Naive B cell (primary cell): ENCODE measurements around the gene GPRIN3. TPM values are rescaled to one million over a fixed set of nuclear protein-coding genes. Genes with fewer than 3 reads are reported as not detected.
"Not testable (repeated sequence)": the region's sequence is repeated elsewhere in the genome, so short reads cannot be mapped to it uniquely, and the experiment has no call there.

Experiments used
- ATAC-seq, 2 donors: fragments of 150-1000 bp; cut with Tn5 transposase; 2 replicates each; pipeline ENCODE4 v1.10.0; 2021; ENCODE audit warnings: low read depth in 2 of 2, mild to moderate bottlenecking in 2 of 2, moderate library complexity in 2 of 2
- DNase-seq: peaks from one replicate; pipeline ENCODE4 v3.0.0; 2022
- H3K27ac Mint-ChIP-seq, 6 donors: one replicate each; pipeline ENCODE4 v1.8.0; 2020 to 2022; ENCODE audit warnings: mild to moderate bottlenecking in 6 of 6, mixed read lengths in 6 of 6, moderate library complexity in 5 of 6, inconsistent platforms in 2 of 6
- H3K27me3 Mint-ChIP-seq, 3 donors: one replicate each; pipeline ENCODE4 v1.8.0; 2021 to 2022; ENCODE audit warnings: mixed read lengths in 3 of 3, mild to moderate bottlenecking in 1 of 3
- H3K36me3 Mint-ChIP-seq, 2 donors: one replicate each; pipeline ENCODE4 v1.8.0; 2020 to 2022; ENCODE audit warnings: mixed read lengths in 2 of 2, inconsistent platforms in 1 of 2, mild to moderate bottlenecking in 1 of 2
- H3K4me1 Mint-ChIP-seq, 3 donors: one replicate each; pipeline ENCODE4 v1.8.0; 2020 to 2022; ENCODE audit warnings: mixed read lengths in 3 of 3, inconsistent platforms in 1 of 3, mild to moderate bottlenecking in 1 of 3, moderate library complexity in 1 of 3
- H3K4me3 Mint-ChIP-seq, 8 donors: one replicate each; pipeline ENCODE4 v1.8.0; 2020 to 2022; ENCODE audit warnings: mild to moderate bottlenecking in 8 of 8, mixed read lengths in 8 of 8, moderate library complexity in 8 of 8, inconsistent platforms in 2 of 8
- H3K9me3 Mint-ChIP-seq, 7 donors: one replicate each; pipeline ENCODE4 v1.8.0; 2020 to 2022; ENCODE audit warnings: mixed read lengths in 7 of 7, mild to moderate bottlenecking in 5 of 7, inconsistent platforms in 2 of 7, moderate library complexity in 1 of 7
- polyA plus RNA-seq, 6 donors: library from polyadenylated mRNA; unstranded; fragments of 300-500 nt; fragmentation: Illumina TruSeq; gene quantifications; one replicate each; pipeline ENCODE4 v1.2.3, GENCODE V29; 2021; ENCODE audit warnings: low read depth in 6 of 6

The GPRIN3 gene
- polyA plus RNA-seq, 6 donors from 2014 or later = 0.06 to 0.16 TPM; not detected in 4

DNA sequence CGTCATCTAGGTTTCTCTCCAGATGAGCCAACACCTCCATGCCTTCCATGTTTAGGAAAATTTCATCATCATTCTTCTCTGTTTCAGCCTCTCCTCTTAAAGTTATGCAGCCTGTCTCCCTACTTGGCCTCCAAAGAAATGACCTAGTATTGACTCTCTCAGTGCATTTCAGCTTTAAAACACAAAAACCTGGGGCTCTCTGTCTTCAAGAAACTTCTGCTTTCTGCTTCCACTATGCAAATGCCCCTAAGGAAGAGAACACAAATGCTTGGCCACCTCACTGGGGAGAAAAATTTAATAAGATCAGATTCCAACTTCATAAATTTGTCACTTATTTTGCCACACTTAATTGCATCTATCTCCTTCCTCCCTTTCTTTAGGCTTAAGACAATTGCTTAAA is 93.3 kb downstream of the GPRIN3 start:
- peaks cover 4 to 11% (median 4%) of the 10 kb centered on the region in 3 donors for H3K4me1 Mint-ChIP-seq
- H3K36me3 Mint-ChIP-seq = no peaks in the 10 kb centered on the region
- H3K27ac Mint-ChIP-seq = peak overlapping the region in 1 of 6 donors; percentile 9
- ATAC-seq = peak in 1 of 2 donors; percentile 28
- no peak overlapping the region for H3K4me3 Mint-ChIP-seq
- peaks cover 0 to 4% (median 0%) of the 10 kb centered on the region in 3 donors for H3K27me3 Mint-ChIP-seq
- H3K9me3 Mint-ChIP-seq = peaks cover 0 to 10% (median 0%) of the 10 kb centered on the region in 7 donors
- no peak for DNase-seq

DNA sequence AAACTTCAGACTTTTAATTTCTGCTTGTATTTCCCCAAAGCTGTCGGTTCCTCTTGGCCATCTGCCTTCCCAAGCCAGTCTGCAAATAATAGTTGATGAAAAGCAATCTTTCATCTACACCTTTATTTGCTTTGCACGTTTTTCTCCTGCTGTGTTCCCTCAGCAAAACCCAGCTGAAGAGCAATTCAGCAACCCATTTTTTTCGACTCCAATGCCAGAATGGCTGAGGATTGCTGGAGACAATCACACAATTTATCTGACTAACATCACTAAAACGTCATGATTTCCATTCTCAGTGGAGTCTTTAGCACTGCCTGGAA is 94.3 kb downstream of the GPRIN3 start:
- DNase-seq (no peak), ATAC-seq (no peak)
- no peak overlapping the region for H3K27ac Mint-ChIP-seq
- no peaks in the 10 kb centered on the region for H3K36me3 Mint-ChIP-seq
- peaks cover 4 to 11% (median 4%) of the 10 kb centered on the region in 3 donors for H3K4me1 Mint-ChIP-seq
- H3K4me3 Mint-ChIP-seq = no peak overlapping the region
- H3K9me3 Mint-ChIP-seq = peaks cover 0 to 18% (median 2%) of the 10 kb centered on the region in 7 donors
- peaks cover 0 to 9% (median 0%) of the 10 kb centered on the region in 3 donors for H3K27me3 Mint-ChIP-seq

DNA sequence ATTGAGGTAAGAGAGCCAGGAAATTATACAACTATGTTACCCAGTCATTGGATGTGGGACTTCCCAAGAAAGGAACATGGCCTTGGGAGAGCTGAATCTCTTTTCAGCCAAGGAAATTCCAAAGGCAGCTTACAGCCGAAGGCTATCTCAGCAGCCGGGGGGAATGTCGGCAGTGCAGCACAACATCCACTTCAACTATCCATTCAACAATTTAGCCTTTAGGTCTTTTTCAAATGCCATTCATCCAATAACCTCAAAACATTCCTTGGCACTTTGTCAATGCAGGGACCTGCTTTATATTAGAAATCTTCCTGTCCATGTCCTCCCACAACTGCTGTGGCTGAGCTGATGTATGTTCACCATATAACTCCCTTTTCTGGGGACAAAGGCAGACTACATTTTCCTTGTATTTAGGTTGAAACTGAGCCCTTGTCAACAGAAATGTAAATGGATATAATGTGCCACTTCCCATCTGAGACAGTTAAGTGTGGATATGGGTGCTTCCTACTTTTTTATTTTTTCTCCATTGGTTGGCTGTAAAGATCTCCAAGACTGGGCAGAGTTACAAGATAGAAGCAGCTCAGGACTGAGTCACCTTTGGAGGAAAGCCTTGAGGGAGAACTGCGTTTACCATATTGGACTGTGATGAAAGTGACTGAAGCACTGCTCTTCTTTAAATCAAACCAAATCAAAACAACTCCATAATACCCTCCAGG is 94.8 kb downstream of the GPRIN3 start:
- H3K4me1 Mint-ChIP-seq = peaks cover 4 to 11% (median 4%) of the 10 kb centered on the region in 3 donors
- no peaks in the 10 kb centered on the region for H3K36me3 Mint-ChIP-seq

DNA sequence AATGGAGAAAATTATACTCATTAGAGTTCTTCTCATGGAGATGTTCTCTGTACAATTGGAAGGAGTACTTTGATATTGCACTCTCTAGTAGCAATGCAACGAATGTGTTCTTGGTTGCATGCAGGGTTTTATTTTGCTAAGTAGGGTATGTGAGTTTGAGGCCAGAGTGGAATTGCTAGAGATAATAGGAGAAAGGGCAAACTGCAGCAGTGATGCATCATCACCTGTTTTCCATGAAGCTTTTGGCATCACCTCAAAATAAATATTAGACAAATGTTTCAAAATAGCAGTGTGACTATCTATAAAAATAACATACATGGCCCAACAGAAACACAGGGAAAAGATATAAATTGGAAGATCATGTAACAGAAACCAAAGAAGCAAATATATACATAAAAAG is 103.0 kb downstream of the GPRIN3 start:
- no peaks in the 10 kb centered on the region for H3K36me3 Mint-ChIP-seq
- H3K4me1 Mint-ChIP-seq = no peaks in the 10 kb centered on the region
- no peak overlapping the region for H3K27ac Mint-ChIP-seq
- DNase-seq (no peak), ATAC-seq (no peak)
- no peak overlapping the region for H3K4me3 Mint-ChIP-seq
- peaks cover 6 to 9% (median 9%) of the 10 kb centered on the region in 3 donors for H3K27me3 Mint-ChIP-seq
- H3K9me3 Mint-ChIP-seq = peaks cover 0 to 16% (median 7%) of the 10 kb centered on the region in 7 donors

More for the DNA sequence above, 94.8 kb downstream of the GPRIN3 start:
- no peak for ATAC-seq
- peak overlapping the region in 1 of 6 donors; percentile 44 for H3K27ac Mint-ChIP-seq
- no peak for DNase-seq
- peaks cover 0 to 23% (median 7%) of the 10 kb centered on the region in 7 donors for H3K9me3 Mint-ChIP-seq
- peak overlapping the region in 1 of 8 donors; percentile 67 for H3K4me3 Mint-ChIP-seq
- peaks cover 0 to 10% (median 4%) of the 10 kb centered on the region in 3 donors for H3K27me3 Mint-ChIP-seq

DNA sequence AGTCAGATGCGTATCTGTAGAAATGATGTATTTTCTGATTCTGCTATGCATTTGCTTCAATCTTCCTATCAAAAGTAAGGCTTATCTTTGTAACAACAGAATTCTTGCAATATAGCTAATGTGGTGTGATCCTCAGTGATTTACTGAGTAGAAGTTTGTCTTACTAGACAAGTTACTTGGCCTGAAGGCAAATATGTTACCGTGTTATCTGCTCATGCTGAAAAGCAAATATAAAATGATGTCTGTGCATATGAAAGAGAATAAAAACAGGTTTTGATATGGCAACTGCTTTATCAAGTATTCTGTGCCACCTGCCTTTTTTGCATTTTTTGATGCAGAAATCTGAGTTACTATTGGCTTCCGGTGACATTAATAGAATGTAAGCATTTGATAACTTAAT is 103.7 kb downstream of the GPRIN3 start:
- DNase-seq (no peak), ATAC-seq (no peak)
- Mint-ChIP-seq H3K9me3 (peaks cover 0 to 11% (median 5%) of the 10 kb centered on the region in 7 donors), H3K27ac (no peak overlapping the region), H3K4me3 (no peak overlapping the region), H3K36me3 (no peaks in the 10 kb centered on the region), H3K4me1 (no peaks in the 10 kb centered on the region), H3K27me3 (peaks cover 6 to 9% (median 9%) of the 10 kb centered on the region in 3 donors)

DNA sequence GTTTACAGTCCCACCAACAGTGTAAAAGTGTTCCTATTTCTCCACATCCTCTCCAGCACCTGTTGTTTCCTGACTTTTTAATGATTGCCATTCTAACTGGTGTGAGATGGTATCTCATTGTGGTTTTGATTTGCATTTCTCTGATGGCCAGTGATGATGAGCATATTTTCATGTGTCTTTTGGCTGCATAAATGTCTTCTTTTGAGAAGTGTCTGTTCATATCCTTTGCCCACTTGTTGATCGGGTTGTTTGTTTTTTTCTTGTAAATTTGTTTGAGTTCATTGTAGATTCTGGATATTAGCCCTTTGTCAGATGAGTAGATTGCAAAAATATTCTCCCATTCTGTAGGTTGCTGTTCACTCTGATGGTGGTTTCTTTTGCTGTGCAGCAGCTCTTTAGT is 108.2 kb downstream of the GPRIN3 start:
- not testable (repeated sequence) for DNase-seq, H3K4me1 Mint-ChIP-seq, H3K4me3 Mint-ChIP-seq, H3K27ac Mint-ChIP-seq, H3K27me3 Mint-ChIP-seq, ATAC-seq, H3K36me3 Mint-ChIP-seq, H3K9me3 Mint-ChIP-seq

DNA sequence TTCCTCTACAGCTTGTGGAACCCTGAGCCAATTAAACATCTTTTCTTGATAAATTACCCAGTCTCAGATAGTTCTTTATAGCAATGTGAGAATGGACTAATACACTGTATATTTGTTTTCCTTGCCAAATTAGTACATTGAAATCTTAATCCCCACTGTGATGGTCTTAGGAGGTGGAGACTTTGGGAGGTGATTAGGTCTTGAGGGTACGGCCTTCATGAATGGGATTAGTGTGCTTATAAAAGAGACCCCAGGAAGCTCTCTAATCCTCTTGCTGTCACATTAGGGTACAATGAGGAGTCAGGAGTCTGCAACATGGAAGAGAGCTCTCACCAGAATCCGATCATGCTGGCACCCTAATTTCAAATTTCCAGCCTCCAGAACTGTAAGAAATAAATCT is 109.7 kb downstream of the GPRIN3 start:
- Mint-ChIP-seq H3K9me3 (no peaks in the 10 kb centered on the region), H3K27ac (no peak overlapping the region)
- ATAC-seq = no peak

DNA sequence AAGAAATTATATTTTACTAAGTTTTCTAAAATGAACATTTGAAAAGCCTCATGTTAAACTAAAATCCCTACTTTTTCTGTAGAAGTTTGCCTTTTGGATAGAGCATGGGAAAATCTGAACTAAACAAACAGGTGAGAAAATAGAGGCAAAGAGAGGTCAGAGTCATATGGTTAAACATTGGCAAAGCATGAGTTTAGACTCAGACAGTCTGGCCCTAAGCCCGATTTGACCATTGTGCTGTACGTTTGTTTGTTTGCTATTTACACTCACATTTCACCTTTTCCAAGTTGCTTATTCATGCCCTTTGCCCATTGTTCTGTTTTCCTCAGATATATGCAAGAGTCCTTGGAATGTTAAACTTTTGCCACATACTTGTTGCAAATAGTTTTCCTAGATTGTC is 110.9 kb downstream of the GPRIN3 start:
- Mint-ChIP-seq H3K27ac (no peak overlapping the region), H3K27me3 (peaks cover 0 to 9% (median 3%) of the 10 kb centered on the region in 3 donors), H3K4me3 (no peak overlapping the region), H3K4me1 (no peaks in the 10 kb centered on the region), H3K36me3 (no peaks in the 10 kb centered on the region), H3K9me3 (no peaks in the 10 kb centered on the region)
- no peak for DNase-seq
- ATAC-seq = no peak

More for the DNA sequence above, 109.7 kb downstream of the GPRIN3 start:
- Mint-ChIP-seq H3K27me3 (no peaks in the 10 kb centered on the region), H3K4me3 (no peak overlapping the region), H3K4me1 (no peaks in the 10 kb centered on the region), H3K36me3 (no peaks in the 10 kb centered on the region)
- DNase-seq = no peak

DNA sequence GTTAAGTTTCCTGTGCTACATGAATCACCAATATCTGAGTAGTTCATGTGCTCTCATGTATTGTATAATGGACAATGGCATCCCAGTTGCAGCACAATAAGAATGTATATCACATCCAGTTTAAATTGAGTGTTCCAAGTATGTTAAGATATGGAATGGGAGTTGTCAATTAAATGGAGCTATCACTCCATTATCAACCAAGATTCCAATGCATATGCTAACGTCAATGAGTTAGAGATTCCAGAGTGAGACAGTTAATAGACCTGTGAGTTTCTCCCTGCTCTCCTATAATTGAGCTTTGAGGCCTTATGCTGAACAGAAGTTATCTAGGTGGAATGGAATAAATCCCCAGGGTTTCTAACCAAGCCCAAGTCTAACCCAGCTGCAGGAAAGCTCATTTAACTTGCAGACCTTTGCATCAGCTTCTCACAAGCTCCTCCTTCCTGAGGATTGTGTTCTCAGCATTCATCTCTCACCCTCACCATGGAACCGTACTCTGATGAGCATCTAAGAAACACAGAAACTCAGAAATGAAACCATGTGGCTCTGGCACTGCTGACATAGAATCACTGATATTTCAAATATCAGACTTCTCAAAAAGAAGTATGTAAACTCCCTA is 111.4 kb downstream of the GPRIN3 start:
- Mint-ChIP-seq H3K27ac (no peak overlapping the region), H3K27me3 (peaks cover 0 to 9% (median 3%) of the 10 kb centered on the region in 3 donors), H3K4me1 (no peaks in the 10 kb centered on the region), H3K9me3 (no peaks in the 10 kb centered on the region), H3K4me3 (no peak overlapping the region), H3K36me3 (no peaks in the 10 kb centered on the region)
- DNase-seq = no peak
- no peak for ATAC-seq

DNA sequence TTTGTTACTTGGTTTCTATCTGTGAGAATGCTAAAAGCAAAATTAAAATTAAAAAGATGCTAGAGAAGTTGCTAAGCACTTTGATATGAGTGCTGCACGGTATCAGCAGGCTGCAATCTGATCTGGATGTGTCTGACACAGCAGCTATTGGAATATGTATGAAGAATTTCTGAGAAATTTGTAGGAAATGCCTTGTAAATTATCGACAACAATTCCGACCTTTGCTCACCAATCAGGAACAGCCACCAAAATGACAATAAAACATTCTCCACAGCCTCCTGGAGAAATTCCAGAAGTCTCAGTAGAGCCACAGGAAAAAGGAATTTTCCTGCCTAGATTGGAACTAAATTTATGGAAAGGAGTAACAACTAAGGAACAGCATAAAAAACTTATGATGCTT is 113.8 kb downstream of the GPRIN3 start:
- Mint-ChIP-seq H3K36me3 (no peaks in the 10 kb centered on the region), H3K4me1 (no peaks in the 10 kb centered on the region), H3K4me3 (no peak overlapping the region), H3K9me3 (peaks cover 0 to 4% (median 0%) of the 10 kb centered on the region in 7 donors), H3K27ac (no peak overlapping the region), H3K27me3 (peaks cover 7 to 25% (median 15%) of the 10 kb centered on the region in 3 donors)
- ATAC-seq (no peak), DNase-seq (no peak)

Other genes with a start within 250 kb of the GPRIN3 start
- gene TIGD2, start 196.3 kb downstream of the GPRIN3 start, polyA plus RNA-seq = 1 to 10 TPM; 5.3 to 8.1 (median 5.9) TPM